SK-N-SH treated with all-trans-retinoic acid at 6 μM for 48 hours (cell line): ENCODE measurements around the gene TNFRSF25.

ENCODE experiments used
- ARNTL ChIP-seq: fragments of 450-650 bp; formaldehyde crosslinking; IDR thresholded peaks from 2 replicates; pipeline ENCODE4 v1.5.0; 2020; ENCODE audit warnings: low read depth, mild to moderate bottlenecking, moderate library complexity, borderline replicate concordance
- BACH2 ChIP-seq: fragments of 250-450 bp; sonication (Bioruptor Pico); IDR thresholded peaks from 2 replicates; pipeline ENCODE4 v1.9.0; 2021; ENCODE audit warnings: mild to moderate bottlenecking, borderline replicate concordance
- CSDC2 ChIP-seq: fragments of 250-450 bp; sonication (Bioruptor Pico); IDR thresholded peaks from 2 replicates; pipeline ENCODE4 v1.5.0; 2020; ENCODE audit warnings: mild to moderate bottlenecking, moderate library complexity
- GLIS3 ChIP-seq: fragments of 250-450 bp; sonication (Bioruptor Pico); IDR thresholded peaks from 2 replicates; pipeline ENCODE4 v1.5.0; 2020; ENCODE audit warnings: mild to moderate bottlenecking, moderate library complexity
- ISL1 ChIP-seq: fragments of 250-450 bp; sonication (Bioruptor Pico); IDR thresholded peaks from 2 replicates; pipeline ENCODE4 v2.1.2; 2022; ENCODE audit warnings: mild to moderate bottlenecking, moderate library complexity
- RARB ChIP-seq: fragments of 250-450 bp; sonication (Bioruptor Pico); IDR thresholded peaks from 2 replicates; pipeline ENCODE4 v1.8.0; 2021; ENCODE audit warnings: mild to moderate bottlenecking, moderate library complexity
- ZC3H10 ChIP-seq: fragments of 250-450 bp; sonication (Bioruptor Pico); IDR thresholded peaks from 2 replicates; pipeline ENCODE4 v1.5.1; 2021; ENCODE audit warnings: mild to moderate bottlenecking, moderate library complexity
- ZFP3 ChIP-seq: fragments of 250-450 bp; sonication (Bioruptor Pico); IDR thresholded peaks from 2 replicates; pipeline ENCODE4 v1.5.0; 2020; ENCODE audit warnings: mild to moderate bottlenecking, moderate library complexity
- ZNF70 ChIP-seq: fragments of 450-650 bp; formaldehyde crosslinking; IDR thresholded peaks from 2 replicates; pipeline ENCODE4 v1.5.0; 2020; ENCODE audit warnings: mild to moderate bottlenecking, moderate library complexity
- TF ChIP-seq, protein P1 (sequence below): fragments of 250-450 bp; sonication (Bioruptor Pico); IDR thresholded peaks from 2 replicates; pipeline ENCODE4 v1.8.0; 2021; ENCODE audit warnings: low read depth, mild to moderate bottlenecking, moderate library complexity, borderline replicate concordance
- TF ChIP-seq, protein P2 (sequence below): fragments of 250-450 bp; sonication (Bioruptor Pico); IDR thresholded peaks from 2 replicates; pipeline ENCODE4 v1.8.0; 2020; ENCODE audit warnings: mild to moderate bottlenecking, moderate library complexity, borderline replicate concordance

DNA sequence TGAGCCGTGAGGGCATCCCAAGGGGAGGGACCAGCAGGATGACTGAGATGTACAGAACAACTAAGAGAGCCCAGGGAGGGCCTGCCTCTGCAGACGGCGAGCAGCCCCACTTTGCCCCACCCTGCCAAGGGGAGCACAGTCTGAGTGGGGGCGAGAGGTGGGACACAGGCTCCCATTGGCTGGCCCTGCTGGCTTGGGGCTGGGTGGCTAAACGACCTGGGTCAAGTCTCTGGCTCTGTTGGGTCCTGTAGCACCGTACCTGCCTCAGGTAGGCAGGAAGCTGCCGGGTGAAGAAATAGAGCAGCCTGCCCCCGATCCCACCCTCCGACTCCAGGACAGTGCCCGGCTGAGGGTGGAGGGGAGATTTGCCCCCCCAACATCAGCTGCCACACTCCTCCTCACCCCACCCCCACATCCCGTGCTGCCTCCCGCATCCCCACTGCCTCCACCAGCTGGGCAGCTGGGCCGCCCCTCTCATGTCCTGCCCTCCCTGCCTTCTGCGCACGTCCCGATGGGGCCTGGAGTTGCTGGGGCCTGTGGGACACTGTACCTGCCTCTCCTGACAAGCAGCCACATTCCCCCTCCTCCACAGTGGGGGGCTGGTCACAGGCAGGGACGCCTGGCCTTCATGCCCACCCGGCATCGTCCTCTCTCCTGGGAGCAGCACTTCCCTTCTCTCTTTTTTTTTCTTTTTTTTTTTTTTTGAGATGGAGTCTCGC lies 38.1 kb upstream of the TNFRSF25 start:
- TF ChIP-seq ARNTL (CRISPR knock-in tag): no peak
- TF ChIP-seq, protein P1, sequence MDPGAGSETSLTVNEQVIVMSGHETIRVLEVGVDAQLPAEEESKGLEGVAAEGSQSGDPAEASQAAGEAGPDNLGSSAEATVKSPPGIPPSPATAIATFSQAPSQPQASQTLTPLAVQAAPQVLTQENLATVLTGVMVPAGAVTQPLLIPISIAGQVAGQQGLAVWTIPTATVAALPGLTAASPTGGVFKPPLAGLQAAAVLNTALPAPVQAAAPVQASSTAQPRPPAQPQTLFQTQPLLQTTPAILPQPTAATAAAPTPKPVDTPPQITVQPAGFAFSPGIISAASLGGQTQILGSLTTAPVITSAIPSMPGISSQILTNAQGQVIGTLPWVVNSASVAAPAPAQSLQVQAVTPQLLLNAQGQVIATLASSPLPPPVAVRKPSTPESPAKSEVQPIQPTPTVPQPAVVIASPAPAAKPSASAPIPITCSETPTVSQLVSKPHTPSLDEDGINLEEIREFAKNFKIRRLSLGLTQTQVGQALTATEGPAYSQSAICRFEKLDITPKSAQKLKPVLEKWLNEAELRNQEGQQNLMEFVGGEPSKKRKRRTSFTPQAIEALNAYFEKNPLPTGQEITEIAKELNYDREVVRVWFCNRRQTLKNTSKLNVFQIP (CRISPR knock-in tag): no peak
- TF ChIP-seq RARB (CRISPR knock-in tag): no peak
- TF ChIP-seq ISL1 (CRISPR knock-in tag): no peak
- TF ChIP-seq, protein P2, sequence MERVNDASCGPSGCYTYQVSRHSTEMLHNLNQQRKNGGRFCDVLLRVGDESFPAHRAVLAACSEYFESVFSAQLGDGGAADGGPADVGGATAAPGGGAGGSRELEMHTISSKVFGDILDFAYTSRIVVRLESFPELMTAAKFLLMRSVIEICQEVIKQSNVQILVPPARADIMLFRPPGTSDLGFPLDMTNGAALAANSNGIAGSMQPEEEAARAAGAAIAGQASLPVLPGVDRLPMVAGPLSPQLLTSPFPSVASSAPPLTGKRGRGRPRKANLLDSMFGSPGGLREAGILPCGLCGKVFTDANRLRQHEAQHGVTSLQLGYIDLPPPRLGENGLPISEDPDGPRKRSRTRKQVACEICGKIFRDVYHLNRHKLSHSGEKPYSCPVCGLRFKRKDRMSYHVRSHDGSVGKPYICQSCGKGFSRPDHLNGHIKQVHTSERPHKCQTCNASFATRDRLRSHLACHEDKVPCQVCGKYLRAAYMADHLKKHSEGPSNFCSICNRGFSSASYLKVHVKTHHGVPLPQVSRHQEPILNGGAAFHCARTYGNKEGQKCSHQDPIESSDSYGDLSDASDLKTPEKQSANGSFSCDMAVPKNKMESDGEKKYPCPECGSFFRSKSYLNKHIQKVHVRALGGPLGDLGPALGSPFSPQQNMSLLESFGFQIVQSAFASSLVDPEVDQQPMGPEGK (CRISPR knock-in tag): no peak
- no peak for TF ChIP-seq BACH2
- TF ChIP-seq GLIS3 (CRISPR knock-in tag): no peak
- TF ChIP-seq CSDC2 (CRISPR knock-in tag): no peak
- no peak for TF ChIP-seq ZFP3 (CRISPR knock-in tag)
- no peak for TF ChIP-seq ZC3H10 (CRISPR knock-in tag)
- no peak for TF ChIP-seq ZNF70 (CRISPR knock-in tag)
